Skin epidermis (tissue), 12 donors: Measurements from ENCODE around the gene EPHB6.
A peak's percentile ranks its signal among the peaks of the same experiment; 100 is the strongest.

Experiments
- H3K27ac ChIP-seq, 21 experiments: fragments of 200-600 bp; sonication (generic) in 11 of 21; one replicate each; pipeline ENCODE4 v1.5.0; 2020; ENCODE audit warnings: mild to moderate bottlenecking in 3 of 21, inconsistent platforms in 2 of 21, moderate library complexity in 2 of 21
- H3K4me3 ChIP-seq, 7 experiments: fragments of 200-600 bp; sonication (generic) in 2 of 7; one replicate each; pipeline ENCODE4 v1.5.0; 2020; ENCODE audit warnings: inconsistent platforms in 2 of 7, mild to moderate bottlenecking in 2 of 7, moderate library complexity in 1 of 7

The EPHB6 gene

GRCh38 chr7:142832417-142832816, 22.5 kb upstream of the EPHB6 start:
- no peak overlapping the region for H3K27ac ChIP-seq
- H3K4me3 ChIP-seq: no peak overlapping the region

- no peak overlapping the region for H3K27ac ChIP-seq
- H3K4me3 ChIP-seq: no peak overlapping the region
These were observed 21.5 kb upstream of the EPHB6 start for GRCh38 chr7:142833174-142834048.

- Histone ChIP-seq H3K27ac (no peak overlapping the region), H3K4me3 (no peak overlapping the region)
These were observed 19.4 kb upstream of the EPHB6 start for GRCh38 chr7:142835487-142835886.

GRCh38 chr7:142836426-142836825, 18.4 kb upstream of the EPHB6 start:
- no peak overlapping the region for H3K27ac ChIP-seq

GRCh38 chr7:142838461-142839213, 16.2 kb upstream of the EPHB6 start:
- Histone ChIP-seq H3K4me3 (no peak overlapping the region), H3K27ac (no peak overlapping the region)

More at GRCh38 chr7:142836426-142836825, 18.4 kb upstream of the EPHB6 start:
- H3K4me3 ChIP-seq: no peak overlapping the region

GRCh38 chr7:142842251-142842766, 12.6 kb upstream of the EPHB6 start:
- Histone ChIP-seq H3K4me3 (no peak overlapping the region), H3K27ac (no peak overlapping the region)

GRCh38 chr7:142847353-142847752, 7.5 kb upstream of the EPHB6 start:
- no peak overlapping the region for H3K27ac ChIP-seq

GRCh38 chr7:142851269-142851668, 3.6 kb upstream of the EPHB6 start:
- Histone ChIP-seq H3K27ac (no peak overlapping the region), H3K4me3 (no peak overlapping the region)

More at GRCh38 chr7:142847353-142847752, 7.5 kb upstream of the EPHB6 start:
- H3K4me3 ChIP-seq: no peak overlapping the region

GRCh38 chr7:142851919-142852318, 3.0 kb upstream of the EPHB6 start:
- no peak overlapping the region for H3K27ac ChIP-seq
- H3K4me3 ChIP-seq: no peak overlapping the region

- peak overlapping the region; percentile 48 to 82 (median 69) for H3K4me3 ChIP-seq
- peak overlapping the region; percentile 55 to 94 (median 86) for H3K27ac ChIP-seq
These were observed 1.0 kb upstream of the EPHB6 start for GRCh38 chr7:142853739-142854371.

- peak overlapping the region; percentile 48 to 94 (median 86) for H3K27ac ChIP-seq
These were observed 353 bp downstream of the EPHB6 start for GRCh38 chr7:142855114-142855743.

GRCh38 chr7:142855756-142856564, 1.1 kb downstream of the EPHB6 start:
- peak overlapping the region; percentile 48 to 82 (median 69) for H3K4me3 ChIP-seq
- H3K27ac ChIP-seq: peak overlapping the region in 16 of 21 experiments; percentile 31 to 94 (median 89)

More at GRCh38 chr7:142855114-142855743, 353 bp downstream of the EPHB6 start:
- H3K4me3 ChIP-seq: peak overlapping the region; percentile 48 to 82 (median 69)

GRCh38 chr7:142856565-142857245, 1.8 kb downstream of the EPHB6 start:
- peak overlapping the region in 8 of 21 experiments; percentile 13 to 92 (median 77) for H3K27ac ChIP-seq
- peak overlapping the region in 4 of 7 experiments; percentile 53 to 78 (median 70) for H3K4me3 ChIP-seq

- Histone ChIP-seq H3K4me3 (no peak overlapping the region), H3K27ac (peak overlapping the region in 3 of 21 experiments; percentile 27 to 32 (median 28))
These were observed 2.7 kb downstream of the EPHB6 start for GRCh38 chr7:142857625-142858024.

GRCh38 chr7:142859411-142859810, 4.5 kb downstream of the EPHB6 start:
- H3K4me3 ChIP-seq: no peak overlapping the region

GRCh38 chr7:142859829-142860228, 5.0 kb downstream of the EPHB6 start:
- Histone ChIP-seq H3K27ac (no peak overlapping the region), H3K4me3 (no peak overlapping the region)

More at GRCh38 chr7:142859411-142859810, 4.5 kb downstream of the EPHB6 start:
- H3K27ac ChIP-seq: no peak overlapping the region

- Histone ChIP-seq H3K4me3 (no peak overlapping the region), H3K27ac (no peak overlapping the region)
These were observed 6.1 kb downstream of the EPHB6 start for GRCh38 chr7:142860968-142861367.

GRCh38 chr7:142862351-142862750, 7.5 kb downstream of the EPHB6 start:
- no peak overlapping the region for H3K27ac ChIP-seq

More at GRCh38 chr7:142862351-142862750, 7.5 kb downstream of the EPHB6 start:
- no peak overlapping the region for H3K4me3 ChIP-seq
